ENCODE data around the gene PDCD1. TPM values are rescaled to one million over a fixed set of nuclear protein-coding genes. Genes with fewer than 3 reads are reported as not detected.

PDCD1 gene
- total RNA-seq, 1 donor from 2014 or later: not detected

DNA sequence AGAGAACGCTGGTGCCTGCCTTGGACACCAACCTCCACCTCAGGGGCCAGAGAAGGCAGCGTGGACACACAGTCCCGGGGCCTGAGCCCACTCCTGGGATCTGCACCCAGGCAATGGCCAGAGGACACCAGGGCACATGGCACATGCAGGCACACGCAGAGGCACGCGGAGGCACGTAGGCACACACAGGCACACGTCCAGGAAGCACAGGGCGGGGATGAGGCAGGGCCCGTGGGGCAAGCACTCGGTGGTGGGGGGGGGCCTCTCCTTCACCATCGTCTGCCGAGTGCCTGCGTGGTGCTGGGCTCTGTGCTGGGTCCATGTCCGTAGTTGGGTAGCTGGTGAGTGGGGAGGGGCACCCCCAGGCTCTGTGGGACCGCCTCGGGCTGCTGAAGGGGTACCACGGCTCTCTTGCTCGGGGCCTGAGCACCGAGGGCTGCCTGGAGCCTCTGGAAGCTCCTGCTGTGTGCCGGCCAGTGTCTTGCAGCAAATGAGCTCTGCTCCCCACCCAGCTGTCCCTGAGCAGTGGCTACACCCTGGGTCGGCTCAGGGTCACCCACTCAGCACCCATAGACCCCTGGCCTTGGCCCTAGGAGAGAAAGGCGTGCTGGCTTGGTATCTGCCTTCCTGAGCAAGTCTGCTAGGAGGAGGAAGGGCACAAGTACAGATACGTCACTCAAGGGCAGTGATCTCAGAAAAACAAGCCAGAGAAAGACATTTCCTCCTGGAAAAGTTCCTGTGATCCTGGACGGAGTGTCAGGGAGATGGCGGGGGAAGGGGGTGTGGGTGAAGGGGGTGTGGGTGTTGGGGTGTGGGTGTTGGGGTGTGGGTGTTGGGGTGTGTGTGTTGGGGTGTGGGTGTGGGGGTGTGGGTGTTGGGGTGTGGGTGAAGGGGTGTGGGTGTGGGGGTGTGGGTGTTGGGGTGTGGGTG lies 37.3 kb upstream of the PDCD1 start:
- peak; percentile 64 to 74 for DNase-seq (ENCODE audit: low read depth in 2 of 2)

DNA sequence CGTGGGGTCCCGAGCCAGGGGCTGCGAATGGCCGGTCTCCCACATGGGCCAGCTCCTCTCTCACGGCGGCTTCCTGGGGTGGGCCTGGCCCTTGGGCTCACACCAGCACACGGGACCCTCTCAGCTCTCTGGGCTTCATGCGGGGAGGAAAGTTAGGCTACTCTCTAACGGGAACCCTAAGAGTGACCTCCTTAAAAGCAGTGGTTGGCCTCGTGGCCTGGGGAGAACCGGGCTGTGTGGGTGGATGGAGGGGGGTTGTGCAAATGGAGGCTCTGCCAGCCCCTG lies 36.7 kb upstream of the PDCD1 start:
- no peak for DNase-seq (ENCODE audit: low read depth in 2 of 2)

DNA sequence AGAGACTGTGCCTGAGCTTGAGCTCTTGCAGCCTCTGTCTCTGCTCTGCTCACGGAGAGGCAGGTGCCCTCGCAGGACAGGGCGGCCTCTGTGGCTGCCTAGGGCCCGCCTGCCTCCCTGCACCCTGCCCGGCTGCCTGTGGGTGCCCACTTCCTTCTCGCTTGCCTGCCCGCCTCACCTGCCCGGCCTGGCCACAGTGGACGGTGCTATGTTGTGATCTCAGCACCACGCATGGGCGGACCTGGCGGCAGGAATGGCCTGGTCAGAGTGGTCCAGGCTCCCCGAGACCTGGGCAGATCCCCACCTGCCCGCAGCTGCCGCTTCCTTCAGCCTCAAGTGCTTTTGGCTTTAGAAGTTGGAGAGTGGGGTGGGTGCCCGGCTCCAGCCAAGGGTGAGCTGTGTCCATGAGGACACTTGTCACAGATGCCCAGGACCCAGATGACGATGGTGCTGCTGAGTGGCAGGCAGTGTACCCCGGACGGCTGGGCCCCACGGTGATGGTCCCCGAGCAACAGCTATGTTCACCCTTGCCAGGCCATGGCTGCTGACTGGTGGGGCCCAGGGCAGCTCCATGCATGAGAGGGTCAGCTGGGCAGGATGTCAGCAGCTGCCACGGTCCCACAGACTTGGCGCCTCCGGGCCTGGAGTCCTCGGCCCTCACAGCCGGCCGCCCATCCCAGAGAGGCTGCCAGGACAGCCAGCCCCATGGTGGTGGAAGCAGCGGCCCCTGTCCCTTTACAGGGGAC lies 36.2 kb upstream of the PDCD1 start:
- DNase-seq (ENCODE audit: low read depth in 2 of 2): no peak

DNA sequence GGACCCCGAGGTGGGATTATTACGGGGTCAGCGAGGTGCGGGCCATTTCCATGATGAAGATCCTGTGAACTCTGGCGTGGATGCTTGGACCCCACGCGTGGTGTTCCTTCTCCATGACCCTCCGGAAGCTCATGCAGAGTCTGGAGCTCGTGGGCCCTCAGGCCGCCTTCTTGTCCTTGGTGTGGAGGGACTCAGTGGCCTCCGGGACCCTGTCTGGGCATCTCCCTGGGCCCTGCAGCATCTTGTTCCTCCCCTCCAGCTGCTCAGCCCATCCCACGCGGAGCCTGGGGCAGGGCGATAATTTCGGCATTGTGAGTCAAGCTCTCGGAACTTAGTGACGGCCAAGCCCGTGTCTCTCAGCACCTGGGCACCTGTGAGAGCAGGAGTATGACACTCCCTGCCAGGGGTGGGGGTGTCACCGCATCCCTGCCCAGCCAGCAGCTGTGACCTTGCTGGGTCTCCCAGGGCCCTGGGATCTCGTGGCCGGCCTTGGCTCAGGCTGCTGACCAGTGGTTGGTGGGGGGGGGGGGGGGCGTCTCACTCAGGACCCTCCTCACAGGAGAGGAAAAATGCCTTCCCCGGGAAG lies 35.5 kb upstream of the PDCD1 start:
- no peak for DNase-seq (ENCODE audit: low read depth in 2 of 2)

DNA sequence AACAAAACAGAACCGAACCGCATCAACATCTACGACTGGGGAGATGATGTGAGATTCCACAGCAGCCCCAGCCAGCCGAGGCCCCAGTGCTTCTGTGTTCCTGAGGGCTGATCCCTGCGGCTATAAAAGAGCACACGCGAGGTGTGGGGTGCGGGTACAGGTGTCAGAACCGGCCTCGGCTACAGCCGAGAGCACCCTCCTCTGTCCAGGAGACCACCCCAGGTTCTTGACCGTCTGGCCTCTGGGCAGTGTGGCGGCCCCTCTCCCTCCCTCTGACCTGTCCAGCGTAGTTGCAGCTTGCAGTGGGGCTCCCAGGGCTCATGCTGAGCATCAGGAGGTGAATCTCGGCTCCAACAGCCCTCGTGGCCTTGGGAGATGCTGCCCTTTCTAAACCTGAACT lies 34.6 kb upstream of the PDCD1 start:
- DNase-seq (ENCODE audit: low read depth in 2 of 2): no peak

DNA sequence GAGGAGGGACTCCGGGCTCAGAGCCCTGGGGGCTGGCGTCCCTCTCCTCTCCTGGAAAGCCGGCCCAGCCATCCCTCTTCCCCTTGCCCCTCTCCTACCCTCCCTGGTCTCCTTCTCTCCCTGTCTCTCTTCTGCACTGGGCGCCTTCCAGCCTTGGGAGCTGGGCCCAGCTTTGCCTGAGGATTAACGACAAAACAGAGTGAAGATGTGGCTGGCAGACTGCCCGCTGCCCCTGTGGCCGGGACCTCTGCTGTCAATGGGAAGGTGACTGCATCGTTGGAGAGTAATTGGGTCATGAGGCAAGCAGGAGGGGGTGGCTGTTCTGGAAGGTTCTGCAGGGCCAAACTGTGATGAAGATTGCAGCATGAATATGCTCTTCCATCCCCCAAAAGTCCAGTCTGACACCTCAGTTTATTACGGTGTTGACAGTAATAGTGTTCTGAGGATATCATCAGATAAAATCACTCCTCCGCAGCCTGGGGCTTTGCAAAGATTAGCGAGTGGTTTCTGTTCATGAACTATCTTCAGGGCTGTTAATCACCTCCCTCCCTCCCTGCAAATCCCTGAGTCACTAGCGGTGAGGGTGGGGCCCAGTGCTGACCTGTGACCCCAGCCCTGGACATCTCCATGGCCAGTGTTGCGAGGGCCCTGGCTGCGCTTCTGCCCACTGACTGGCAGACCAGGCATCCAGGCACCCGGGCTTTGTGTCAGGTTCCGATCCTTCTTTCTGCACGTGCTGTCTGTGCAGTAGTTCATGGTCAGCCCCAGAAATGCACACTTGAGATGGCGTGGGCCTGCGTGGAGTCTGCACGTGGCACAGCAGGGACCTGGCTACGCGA lies 33.8 kb upstream of the PDCD1 start:
- peak in 1 of 2 donors; percentile 58 for DNase-seq (ENCODE audit: low read depth in 2 of 2)

- no peak for DNase-seq (ENCODE audit: low read depth in 2 of 2)
Observed at GRCh38 chr2:241891988-241892298, 33.2 kb upstream of the PDCD1 start.

DNA sequence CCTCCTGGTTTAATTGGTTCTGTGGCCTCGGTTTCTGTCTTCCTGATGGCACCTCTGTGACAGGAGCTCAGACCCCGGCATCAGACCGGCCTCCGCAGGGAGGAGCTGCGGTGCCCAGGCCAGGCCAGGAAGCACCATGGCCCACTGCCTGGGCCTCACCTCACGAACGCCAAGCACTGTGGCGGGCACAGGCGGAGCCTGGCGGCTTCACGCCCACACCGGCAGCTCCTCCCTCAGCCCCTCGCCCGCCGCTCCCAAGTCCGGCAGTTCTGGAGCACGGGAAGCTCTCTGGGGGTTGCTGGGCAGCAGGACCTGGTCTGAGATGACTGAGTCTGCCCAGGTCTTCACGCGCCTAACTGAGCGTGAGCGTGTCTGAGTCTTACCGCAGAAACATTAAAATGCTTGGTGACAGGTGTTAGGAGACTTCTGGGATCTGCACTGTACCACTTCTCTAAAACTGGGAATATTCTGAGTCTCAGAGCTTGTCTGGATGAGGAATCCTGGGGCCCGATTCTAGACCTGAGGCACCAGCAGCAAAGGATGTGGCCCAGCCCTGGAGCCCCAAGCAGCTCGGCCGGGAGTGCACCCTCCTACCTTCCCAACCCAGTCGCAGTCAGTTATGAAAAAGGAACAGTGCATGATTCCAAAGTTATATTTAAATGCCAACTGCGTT lies 32.8 kb upstream of the PDCD1 start:
- DNase-seq (ENCODE audit: low read depth in 2 of 2): no peak

GRCh38 chr2:241890524-241891235 lies 32.0 kb upstream of the PDCD1 start:
- no peak for DNase-seq (ENCODE audit: low read depth in 2 of 2)

GRCh38 chr2:241888641-241889040 lies 29.9 kb upstream of the PDCD1 start:
- no peak for DNase-seq (ENCODE audit: low read depth in 2 of 2)

GRCh38 chr2:241887806-241888522 lies 29.3 kb upstream of the PDCD1 start:
- no peak for DNase-seq (ENCODE audit: low read depth in 2 of 2)

DNA sequence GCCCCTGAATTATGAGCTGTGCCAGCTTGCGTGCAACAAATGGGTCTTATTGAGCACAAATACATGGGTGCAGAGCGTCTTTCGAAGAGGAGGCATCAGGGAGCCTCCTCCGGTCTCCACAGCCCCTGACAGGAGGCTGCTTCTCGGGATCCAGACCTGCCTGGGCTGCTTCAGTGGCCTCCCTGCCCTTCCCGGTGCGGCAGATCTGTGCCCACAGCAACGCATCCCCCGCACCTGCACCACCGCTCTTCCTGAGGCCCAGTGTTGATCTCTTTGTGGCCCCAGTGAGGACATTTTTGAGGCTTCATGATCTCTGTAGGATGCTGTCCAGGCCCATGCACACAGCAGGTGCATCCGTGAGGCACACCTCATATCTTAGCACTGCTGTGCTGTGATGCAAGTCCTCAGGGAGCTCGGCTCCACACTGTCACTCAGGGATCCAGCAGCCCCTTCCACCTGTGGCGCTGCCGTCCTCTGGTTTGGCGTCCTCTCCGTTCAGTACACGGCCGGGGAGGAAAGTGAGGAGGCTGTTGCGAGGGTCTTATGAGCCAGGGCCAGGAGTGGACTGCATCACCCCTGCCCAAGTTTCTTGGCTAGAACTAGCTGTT lies 28.2 kb upstream of the PDCD1 start:
- no peak for DNase-seq (ENCODE audit: low read depth in 2 of 2)

DNA sequence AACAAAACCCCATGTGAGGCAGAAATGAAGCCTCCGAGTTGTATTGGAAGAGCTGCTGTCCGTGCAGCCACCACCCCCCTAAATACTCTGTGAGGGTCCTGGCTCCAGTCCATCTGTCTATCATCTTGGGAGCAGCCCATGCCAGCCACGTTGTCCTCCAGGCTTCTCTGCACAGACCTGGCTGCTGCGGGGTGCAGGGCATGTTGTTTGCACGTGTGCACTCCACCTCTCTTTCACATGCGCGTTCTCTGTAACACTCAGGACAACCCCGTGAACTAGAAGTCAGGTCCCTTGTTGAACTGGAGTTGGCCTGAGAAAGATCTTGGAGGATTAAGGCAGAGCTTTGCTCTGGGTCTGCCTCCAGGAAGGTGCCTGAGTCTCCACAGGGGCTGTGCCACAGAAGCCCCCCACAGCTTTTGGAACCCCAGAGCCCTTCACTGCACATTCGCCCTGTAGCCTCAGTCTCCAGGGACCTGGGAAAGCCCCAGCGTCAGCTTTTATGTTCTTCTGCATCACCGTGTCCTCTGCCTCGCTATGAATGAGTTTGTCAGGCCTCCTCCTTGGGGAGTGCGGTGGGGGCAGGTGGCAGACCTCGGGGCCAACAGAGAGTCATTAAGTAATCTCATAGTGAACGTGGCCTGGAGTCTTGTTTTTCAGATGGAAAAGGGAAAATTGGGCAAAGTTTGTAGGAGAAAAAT lies 27.4 kb upstream of the PDCD1 start:
- no peak for DNase-seq (ENCODE audit: low read depth in 2 of 2)

DNA sequence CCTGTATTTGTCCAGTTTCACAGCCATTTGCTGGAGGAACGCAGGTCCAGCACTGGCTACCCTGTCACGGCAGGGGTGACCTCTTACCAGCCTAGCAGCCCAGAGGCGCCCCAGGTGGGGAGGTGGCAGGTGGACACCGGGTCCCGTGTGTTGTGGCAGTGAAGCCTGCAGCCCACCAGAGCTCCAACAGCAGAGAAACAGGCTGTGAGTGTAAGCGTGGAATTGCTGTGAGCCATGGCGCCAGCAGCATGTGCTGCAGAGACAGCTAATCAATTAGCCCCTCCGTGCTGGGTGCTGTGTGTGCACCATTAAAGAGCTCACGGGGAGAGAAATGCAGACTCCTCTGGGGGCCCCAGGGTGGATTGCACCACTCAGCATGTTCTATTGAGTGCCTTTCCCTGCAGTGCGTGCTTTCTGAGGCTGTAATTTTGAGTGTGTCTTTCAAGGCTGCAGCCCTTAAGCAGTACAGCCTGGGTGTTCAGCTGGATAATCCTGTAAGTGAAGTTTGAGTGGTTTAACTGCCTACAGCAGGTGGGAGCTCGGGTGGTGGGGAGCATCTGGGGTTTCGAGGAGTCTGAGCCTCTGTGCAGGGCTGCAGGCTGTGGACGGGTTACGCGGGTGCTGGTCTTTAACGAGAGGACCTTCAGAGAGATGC lies 26.7 kb upstream of the PDCD1 start:
- no peak for DNase-seq (ENCODE audit: low read depth in 2 of 2)

DNA sequence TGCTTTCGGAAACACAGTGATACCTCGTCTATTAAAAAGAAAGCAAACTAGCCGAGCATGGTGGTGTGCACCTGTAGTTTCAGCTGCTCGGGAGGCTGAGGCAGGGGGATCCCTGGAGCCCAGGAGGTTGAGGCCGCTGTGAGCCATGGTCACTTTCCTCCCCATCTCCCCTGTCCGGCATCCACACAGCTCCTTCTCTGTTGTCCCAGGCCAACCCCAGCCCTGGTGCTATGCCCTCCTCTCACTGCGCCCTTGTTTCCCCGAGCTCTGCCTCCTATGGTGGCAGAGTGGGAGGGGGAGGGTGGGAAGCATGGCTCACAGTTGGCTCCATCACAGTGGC lies 26.2 kb upstream of the PDCD1 start:
- no peak for DNase-seq (ENCODE audit: low read depth in 2 of 2)

GRCh38 chr2:241882091-241882625 lies 23.5 kb upstream of the PDCD1 start:
- DNase-seq (ENCODE audit: low read depth in 2 of 2): peak in 1 of 2 donors; percentile 50

DNA sequence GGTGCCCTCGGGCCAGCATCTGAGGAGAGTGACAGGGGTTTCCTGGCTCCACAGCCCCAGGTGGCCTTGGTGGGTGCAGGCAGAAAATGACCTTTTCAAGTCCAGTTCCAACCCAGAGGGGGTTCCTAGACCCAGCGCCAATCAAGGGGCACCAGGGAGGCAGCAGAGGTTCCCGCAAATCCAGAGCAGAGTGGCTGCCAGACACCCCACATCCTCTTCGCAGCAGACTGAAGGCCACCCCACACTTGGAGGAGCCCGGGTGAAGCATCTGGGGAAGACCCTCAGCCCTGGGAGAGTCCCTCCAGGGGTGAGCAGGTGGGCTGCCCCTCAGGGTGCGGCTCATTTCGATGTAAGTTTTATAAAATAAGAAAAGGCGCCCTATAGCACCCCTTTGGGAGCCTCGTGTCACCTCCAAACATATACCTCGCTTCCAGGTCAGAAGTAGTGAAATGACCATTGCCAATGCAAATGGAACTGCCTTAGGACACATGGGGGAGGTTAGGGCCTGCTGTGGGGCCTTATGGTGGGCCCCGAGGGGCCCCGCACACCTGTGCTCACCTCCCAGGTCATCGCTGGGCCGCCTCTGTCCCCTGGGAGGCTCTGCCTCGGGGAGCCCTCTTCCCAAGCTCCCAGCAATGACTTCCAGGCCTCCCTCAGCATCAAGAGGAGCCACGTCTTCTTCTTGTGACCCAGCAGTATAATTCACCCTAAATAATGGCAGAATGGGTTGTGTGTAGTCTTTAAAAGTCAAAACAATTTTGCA lies 21.8 kb upstream of the PDCD1 start:
- no peak for DNase-seq (ENCODE audit: low read depth in 2 of 2)

All from lung microvascular endothelial cell (primary cell).